Urinary bladder (tissue), 4 donors: ENCODE data around the gene SLC22A23. TPM values are rescaled to one million over a fixed set of nuclear protein-coding genes. Genes with fewer than 3 reads are reported as not detected.

Experiments used
- DNase-seq: peaks from one replicate; pipeline ENCODE4 v3.0.0-alpha.2; 2015; ENCODE audit errors: extremely low spot score
- H3K27ac ChIP-seq: one replicate; pipeline ENCODE4 v1.5.1; 2013; ENCODE audit warnings: low read depth, mild to moderate bottlenecking, moderate library complexity
- H3K36me3 ChIP-seq: one replicate; pipeline ENCODE4 v1.6.1; 2013; ENCODE audit warnings: mild to moderate bottlenecking, moderate library complexity; ENCODE audit not compliant: insufficient read depth
- H3K4me1 ChIP-seq: one replicate; pipeline ENCODE4 v1.6.1; 2013; ENCODE audit warnings: mild to moderate bottlenecking, moderate library complexity; ENCODE audit not compliant: insufficient read depth
- H3K4me3 ChIP-seq: one replicate; pipeline ENCODE4 v1.5.1; 2013; ENCODE audit warnings: low read depth, low read length
- WGBS: extraction: QIAGEN DNeasy Blood & Tissue Kit; methylation state at CpG from one replicate; pipeline ENCODE4 v1.1.7; 2013; 5-methylcytosine and 5-hydroxymethylcytosine counted together
- polyA plus RNA-seq: library from polyadenylated mRNA; stranded (reverse); fragments of 200-250 nt; gene quantifications from one replicate; pipeline ENCODE4 v1.2.3, GENCODE V29; 2013
- total RNA-seq: library from RNA; depleted of rRNA; stranded (reverse); fragments of >200 nt; gene quantifications from one replicate; pipeline ENCODE4 v1.2.3, GENCODE V29; 2014
- donor health status: healthy with polysubstance abuse.
- donor health status: healthy.

The SLC22A23 gene
- total and polyA plus RNA-seq, 2 donors = 4.9 to 6.6 TPM

DNA sequence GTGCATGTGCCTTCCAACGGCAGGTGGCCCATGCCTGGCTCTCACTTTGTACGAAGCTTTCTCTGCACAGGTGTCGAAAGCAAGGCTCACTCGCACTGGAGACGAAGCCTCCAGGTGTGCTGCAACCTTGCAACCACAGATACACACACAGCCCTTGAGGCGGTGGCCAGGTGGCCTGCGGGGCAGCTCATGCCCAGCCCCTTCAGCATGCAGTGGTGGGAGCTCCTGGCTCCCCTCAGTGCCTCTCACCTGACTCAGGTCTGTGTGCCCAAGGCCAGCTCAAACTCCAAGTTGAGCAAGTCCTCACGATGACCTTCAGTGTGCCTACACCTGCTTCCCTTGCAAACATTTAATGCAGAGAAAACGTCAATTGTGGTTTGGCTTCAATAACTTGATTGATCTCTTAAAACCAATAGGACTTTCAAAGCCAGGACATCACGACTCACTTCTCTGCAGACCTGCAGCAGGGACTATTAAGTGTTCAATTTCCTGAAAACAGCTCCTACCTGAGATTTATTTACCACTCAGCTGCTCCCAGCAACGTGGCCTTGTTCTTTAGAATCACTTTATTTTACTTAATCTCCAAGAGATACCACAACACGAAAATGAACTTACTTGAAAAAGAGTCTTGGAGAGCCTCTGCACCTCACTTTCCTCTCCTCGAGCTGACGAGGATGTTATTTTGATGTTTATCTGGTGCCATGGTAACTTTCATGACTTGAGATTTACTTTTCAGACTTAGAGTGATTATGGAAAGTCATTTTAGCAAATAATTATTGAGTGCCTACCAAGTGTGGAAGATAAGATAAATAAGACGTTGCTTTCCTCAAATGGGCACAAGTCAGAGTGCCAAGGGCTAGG lies 86.3 kb downstream of the SLC22A23 start:
- Histone ChIP-seq H3K4me1 (no peaks in the 10 kb centered on the region), H3K36me3 (no peaks in the 10 kb centered on the region), H3K27ac (no peak overlapping the region), H3K4me3 (no peak overlapping the region)
- no peak for DNase-seq
- 64% methylated on average over 15 of the region's 15 CpGs for WGBS

DNA sequence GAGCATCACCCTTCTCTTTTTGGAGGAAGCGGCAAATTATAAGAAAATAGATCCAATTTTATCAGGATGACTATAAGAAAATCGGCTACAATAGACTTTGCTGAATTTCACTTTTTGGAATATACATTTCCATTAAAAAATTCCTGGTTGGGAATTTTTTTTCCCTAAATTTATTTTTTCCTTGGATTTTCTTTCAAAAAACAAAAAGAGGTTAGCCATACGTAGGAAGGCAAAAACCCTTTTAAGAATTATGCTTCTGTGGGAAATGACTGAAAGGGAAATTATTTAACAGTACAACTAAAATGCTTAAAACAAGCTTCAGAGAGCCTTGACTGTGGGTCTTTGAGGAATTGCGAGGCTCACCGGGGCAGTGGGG lies 86.9 kb downstream of the SLC22A23 start:
- Histone ChIP-seq H3K27ac (no peak overlapping the region), H3K36me3 (no peaks in the 10 kb centered on the region), H3K4me3 (no peak overlapping the region), H3K4me1 (no peaks in the 10 kb centered on the region)
- 96% methylated on average over 5 of the region's 5 CpGs for WGBS
- no peak for DNase-seq

DNA sequence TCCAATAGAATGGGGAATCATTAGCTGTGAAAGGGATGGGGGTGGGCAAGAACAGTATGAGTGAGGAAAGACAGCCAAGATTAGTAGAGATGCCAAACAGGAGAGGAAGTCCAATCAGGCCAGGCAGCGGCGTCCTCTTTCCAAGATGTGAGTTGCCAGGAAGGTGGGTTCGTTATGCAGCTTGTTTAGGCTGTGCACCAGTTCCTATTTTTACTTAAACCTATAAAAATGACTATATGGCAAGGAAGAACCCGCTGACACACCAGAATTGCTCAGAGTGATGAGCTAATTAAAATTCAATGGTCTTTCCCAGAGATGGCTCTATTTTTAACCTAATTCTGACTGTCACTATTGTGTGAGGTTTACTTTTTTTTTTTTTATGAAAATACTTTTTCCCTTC lies 88.2 kb downstream of the SLC22A23 start:
- 63% methylated on average over 4 of the region's 4 CpGs for WGBS

DNA sequence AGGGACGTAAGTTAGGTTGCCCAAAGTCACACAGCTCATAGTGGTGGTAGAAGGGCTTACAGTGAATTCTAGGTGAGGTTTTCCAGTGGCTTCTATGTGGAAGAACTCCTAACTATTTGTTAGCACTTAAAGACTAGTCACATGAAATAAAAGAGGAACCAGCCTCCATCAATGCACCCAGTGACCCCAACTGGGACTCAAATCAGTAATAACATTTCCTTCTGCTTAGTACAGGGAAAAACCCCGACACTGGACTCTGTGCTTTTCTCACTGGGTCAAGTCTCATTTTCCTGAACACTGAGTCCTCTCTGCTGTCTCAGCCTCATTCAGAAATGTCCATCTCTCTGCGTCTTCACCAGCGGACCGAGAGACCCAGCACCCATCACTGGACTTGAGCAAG lies 89.2 kb downstream of the SLC22A23 start:
- Histone ChIP-seq H3K36me3 (no peaks in the 10 kb centered on the region), H3K4me3 (no peak overlapping the region), H3K27ac (no peak overlapping the region), H3K4me1 (no peaks in the 10 kb centered on the region)
- 69% methylated on average over 5 of the region's 5 CpGs for WGBS
- no peak for DNase-seq

More for the DNA sequence above, 88.2 kb downstream of the SLC22A23 start:
- Histone ChIP-seq H3K27ac (no peak overlapping the region), H3K4me1 (no peaks in the 10 kb centered on the region), H3K4me3 (no peak overlapping the region), H3K36me3 (no peaks in the 10 kb centered on the region)
- no peak for DNase-seq

DNA sequence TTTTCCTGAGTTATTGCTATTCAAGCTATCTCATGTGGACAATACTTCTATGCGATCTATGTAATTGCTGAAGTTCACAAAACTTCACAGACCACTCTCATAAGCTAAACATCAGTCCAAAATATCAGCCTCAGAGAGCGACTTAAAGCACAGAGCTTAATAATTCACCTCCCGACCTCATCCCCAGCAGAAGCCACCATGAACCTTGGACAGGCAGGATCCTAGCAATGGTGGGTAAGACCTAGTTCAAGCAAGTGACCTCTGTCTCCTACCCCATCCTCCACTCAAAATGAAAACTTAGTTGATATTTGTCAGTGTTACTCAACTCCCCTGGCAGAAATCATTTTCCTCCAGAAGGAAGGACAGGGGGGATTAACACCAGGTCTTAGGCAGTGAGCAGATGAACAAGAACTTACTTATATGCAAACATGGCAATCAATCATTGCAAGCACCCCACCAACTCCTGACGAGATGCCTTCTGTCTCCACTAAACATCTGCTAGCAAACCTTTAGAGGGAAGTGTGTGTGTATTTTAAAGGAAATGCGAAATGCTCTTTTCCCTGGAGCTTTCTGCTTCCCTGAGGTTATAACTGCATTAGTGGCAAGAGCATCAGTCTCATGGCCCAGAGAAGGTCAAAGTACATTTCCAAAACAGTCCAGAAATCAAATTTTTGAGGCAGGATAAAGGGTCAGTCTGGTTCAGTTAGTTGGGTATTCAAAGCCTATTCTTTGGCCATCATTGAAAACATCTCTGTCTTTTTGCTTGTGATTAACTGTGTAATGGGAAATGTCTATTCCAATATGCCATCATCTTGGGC lies 90.0 kb downstream of the SLC22A23 start:
- WGBS = 81% methylated on average over 5 of the region's 5 CpGs
- H3K36me3 ChIP-seq = no peaks in the 10 kb centered on the region
- no peak overlapping the region for H3K27ac ChIP-seq
- no peak for DNase-seq
- no peak overlapping the region for H3K4me3 ChIP-seq
- no peaks in the 10 kb centered on the region for H3K4me1 ChIP-seq

DNA sequence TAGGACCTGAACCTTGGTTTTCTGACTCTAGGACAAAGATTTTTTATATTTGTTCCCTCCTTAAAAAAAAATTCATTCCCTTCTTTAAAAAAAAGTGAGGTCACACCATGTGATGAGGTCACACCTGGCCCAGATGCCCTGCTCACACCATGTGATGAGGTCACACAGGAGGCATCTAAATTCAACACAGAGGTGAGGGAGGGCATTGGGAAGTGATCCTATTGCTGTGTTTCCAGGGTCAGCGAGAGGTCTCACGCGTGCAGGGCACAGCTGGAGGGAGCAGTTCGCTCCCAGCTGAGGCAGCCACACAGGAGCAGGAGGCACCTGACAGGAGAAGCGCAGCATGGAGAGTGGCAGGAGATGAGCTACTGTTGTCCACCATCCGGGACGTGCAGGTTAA lies 92.5 kb downstream of the SLC22A23 start:
- Histone ChIP-seq H3K4me3 (no peak overlapping the region), H3K4me1 (no peaks in the 10 kb centered on the region), H3K36me3 (no peaks in the 10 kb centered on the region), H3K27ac (no peak overlapping the region)
- no peak for DNase-seq
- WGBS = 77% methylated on average over 7 of the region's 7 CpGs

DNA sequence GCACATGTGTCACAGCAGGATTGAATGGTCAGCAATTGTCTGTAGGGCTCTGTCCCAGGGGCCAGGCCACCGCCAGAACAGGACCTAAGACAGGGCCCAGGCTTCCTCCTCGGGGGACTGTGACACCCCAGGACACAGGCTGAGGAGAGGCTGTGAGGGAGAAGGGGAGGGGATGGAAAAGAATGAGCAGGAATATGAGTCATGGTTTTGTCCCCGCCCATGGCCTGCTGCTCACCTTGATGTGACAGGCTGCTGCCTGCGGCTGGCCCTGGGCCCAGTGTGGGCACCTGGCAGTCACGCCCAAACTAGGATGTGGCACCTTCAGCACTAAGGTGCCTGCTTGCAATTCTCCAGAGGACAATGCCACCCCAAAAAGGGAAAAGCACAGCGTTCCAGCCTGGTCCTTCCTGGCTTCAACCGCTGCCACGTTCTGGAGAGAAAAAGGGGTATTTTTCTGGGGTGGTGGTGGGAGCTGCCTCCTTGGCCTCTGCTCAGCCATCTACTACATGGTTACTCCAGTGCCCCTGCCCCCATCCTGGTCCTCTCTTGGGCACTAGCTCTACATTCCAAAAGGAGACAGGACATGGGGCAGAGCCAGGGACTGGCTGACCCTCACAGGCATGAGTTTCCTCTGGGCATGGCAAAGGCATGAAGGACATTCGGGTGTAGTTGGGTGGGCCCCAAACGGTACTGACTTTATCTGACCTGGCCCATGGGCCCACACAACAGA lies 93.4 kb downstream of the SLC22A23 start:
- no peaks in the 10 kb centered on the region for H3K4me1 ChIP-seq
- WGBS = 77% methylated on average over 10 of the region's 10 CpGs
- no peak overlapping the region for H3K4me3 ChIP-seq
- no peak overlapping the region for H3K27ac ChIP-seq
- no peak for DNase-seq
- H3K36me3 ChIP-seq = no peaks in the 10 kb centered on the region

DNA sequence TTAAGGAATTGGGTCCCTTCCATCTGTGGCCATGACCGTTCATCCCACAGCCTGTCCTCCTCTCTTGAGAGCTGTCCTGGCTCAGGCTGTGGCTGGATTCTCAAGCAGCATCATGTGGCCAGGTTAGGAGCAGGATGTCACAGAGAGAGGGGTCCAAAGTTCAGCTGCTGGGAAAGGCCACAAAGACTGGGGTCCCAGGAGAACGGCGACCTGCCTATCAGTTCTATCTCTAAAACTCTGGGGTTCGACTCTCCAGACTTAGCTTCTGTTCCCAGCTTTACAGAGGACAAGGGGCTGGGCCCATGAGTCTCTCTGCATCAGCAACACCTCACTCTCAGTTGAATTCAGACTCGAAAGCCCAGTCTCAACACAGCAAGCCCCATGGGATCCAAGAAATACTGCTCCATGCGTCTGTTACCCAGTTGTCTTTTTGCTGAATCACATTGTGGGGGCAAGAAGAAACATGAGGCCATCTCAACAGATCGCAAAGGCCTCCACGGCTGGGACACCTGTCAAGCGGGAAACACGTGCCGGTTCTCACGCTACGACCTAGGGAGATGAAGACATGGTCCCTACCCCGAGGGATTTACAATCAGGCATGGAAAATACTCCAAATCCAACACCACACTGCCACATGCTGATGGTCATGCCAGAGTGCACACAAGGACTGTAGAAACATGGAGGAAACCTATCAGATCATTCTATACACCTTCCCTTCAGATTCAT lies 95.4 kb downstream of the SLC22A23 start:
- no peaks in the 10 kb centered on the region for H3K4me1 ChIP-seq
- no peak overlapping the region for H3K27ac ChIP-seq
- no peak for DNase-seq
- H3K36me3 ChIP-seq = no peaks in the 10 kb centered on the region
- 85% methylated on average over 14 of the region's 14 CpGs for WGBS
- no peak overlapping the region for H3K4me3 ChIP-seq

DNA sequence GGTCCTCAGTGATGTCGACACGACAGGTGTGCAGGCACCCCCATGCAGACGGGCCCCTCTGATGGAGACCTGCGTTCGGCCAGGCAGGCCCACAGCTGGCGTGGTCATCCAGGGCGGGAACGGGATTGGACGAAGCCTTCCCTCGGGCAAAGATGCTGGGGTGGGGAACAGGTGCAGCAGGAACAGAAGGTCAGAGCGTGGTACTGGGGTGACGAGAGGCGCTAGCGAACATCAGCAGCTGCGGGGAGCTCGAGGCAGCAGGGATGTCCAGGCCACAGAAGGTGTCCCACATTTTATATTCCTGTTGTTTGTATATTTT lies 96.2 kb downstream of the SLC22A23 start:
- no peak for DNase-seq
- no peak overlapping the region for H3K4me3 ChIP-seq
- 96% methylated on average over 16 of the region's 16 CpGs for WGBS

DNA sequence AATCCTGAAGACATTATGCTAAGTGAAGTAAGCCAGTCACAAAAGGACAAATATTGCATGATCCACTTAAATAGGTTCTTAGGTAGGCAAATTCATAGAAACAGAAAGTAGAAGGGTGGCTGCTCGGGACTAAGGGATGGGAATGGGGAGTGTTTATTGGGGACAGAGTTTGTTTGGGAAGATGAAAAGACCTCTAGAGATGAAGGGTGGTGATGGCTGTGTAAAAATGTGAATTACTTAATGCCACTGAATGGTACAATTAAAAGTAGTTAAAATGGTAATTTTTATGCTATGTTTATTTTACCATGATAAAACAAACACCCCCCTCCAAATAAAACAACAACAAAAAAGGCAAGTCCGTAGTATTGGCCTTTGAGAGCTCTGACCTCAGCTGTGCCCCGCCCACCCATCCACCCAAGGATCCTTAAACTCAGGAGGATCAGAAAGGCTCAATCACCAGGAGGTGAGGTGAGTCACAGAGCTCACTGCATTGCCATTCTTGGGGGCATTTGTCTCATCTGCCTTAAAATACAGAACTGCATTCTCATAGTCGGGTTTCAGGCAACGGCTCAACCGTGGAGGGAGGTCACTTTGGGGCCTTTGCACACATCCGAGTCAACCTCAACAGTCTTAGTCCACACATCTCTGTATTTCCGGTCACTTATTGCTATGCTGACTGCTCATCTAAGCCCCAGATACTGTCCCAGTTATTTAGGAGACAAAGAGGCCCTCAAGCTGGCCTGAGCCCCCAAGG lies 96.7 kb downstream of the SLC22A23 start:
- no peaks in the 10 kb centered on the region for H3K4me1 ChIP-seq
- H3K36me3 ChIP-seq = no peaks in the 10 kb centered on the region
- no peak overlapping the region for H3K27ac ChIP-seq
- DNase-seq = no peak
- 86% methylated on average over 8 of the region's 8 CpGs for WGBS
- no peak overlapping the region for H3K4me3 ChIP-seq

More for the DNA sequence above, 96.2 kb downstream of the SLC22A23 start:
- Histone ChIP-seq H3K27ac (no peak overlapping the region), H3K4me1 (no peaks in the 10 kb centered on the region), H3K36me3 (no peaks in the 10 kb centered on the region)

DNA sequence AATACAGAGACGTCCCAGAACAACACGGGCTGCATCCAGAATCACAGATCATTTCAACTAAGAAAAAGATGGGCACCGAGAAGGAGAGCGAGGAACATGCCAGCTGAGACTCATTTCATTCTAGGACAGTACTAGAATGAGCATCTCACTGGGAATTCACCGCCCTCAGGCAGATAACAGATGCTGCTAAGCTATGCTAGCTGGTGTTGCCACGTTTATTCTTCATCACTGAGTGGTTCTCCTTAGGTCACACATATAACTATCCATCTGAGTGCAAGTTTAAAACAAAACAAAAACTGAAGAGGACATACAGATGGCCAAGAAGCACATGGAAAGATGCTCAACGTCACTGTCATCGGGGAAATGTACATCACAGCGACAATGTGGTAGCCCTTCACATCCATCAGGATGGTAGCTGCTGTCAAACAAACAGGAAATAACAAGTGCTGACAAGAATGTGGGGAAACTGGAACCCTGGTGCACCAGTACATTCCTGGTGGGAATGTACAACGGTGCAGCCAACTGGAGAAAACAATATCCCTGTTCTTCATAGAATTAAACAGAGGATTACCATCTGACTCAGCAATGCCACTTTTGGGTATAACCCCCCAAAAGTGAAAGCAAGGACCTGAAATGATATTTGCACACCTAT lies 97.6 kb downstream of the SLC22A23 start:
- Histone ChIP-seq H3K27ac (no peak overlapping the region), H3K4me1 (no peaks in the 10 kb centered on the region), H3K4me3 (no peak overlapping the region), H3K36me3 (no peaks in the 10 kb centered on the region)
- WGBS = 74% methylated on average over 10 of the region's 10 CpGs
- no peak for DNase-seq

DNA sequence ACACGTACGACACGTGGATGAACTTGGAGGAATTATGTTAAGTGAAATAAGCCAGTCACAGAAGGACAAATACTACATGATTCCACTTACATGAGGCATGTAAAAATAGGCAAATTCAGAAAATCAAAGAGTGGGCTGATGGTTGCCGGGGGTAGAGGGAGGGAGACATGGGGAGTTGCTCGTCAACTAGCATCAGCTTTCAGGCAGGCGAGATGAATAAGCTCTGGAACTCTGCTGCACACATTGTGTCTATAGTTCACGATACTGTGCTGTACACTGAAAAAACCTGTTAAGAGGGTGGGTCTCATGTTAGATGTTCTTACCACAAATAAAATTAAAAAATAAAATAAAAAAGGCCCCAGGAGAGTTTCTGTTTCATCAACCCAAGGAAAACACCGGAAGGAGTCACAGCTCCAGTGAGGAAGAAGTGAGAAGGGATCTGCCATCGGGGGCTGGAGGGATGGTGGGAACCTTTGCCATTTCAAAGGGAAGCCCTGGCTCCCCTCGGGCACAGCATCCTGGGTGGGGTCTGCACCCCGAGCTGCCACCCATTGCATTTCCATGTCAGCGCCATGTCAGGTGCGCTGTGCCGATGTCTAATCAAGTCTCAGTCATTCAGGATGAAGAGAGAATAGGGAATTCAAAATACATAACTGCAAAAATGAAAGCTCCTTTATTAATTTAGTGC lies 98.3 kb downstream of the SLC22A23 start:
- no peak overlapping the region for H3K27ac ChIP-seq
- H3K4me1 ChIP-seq = no peaks in the 10 kb centered on the region
- DNase-seq = no peak
- WGBS = 90% methylated on average over 14 of the region's 14 CpGs
- H3K4me3 ChIP-seq = no peak overlapping the region
- H3K36me3 ChIP-seq = no peaks in the 10 kb centered on the region
